Measurements from ENCODE around the gene LIF.

The LIF gene

GRCh38 chr22:30245985-30246813, at the start of gene LIF:
Gene LIF (minus strand): TSS chr22:30246759. CDS start chr22:30246695, 64 bp downstream.
- H3K27me3 ChIP-seq (ENCODE audit: control insufficient read depth in 1 of 2, insufficient read depth in 2 of 2, low read length in 2 of 2) = peaks cover 0 to 4% of the 10 kb centered on the region in 2 donors
- H3K4me3 ChIP-seq (ENCODE audit: low read depth in 1 of 2, low read length in 2 of 2) = peak within 1 kb of the TSS; percentile 72 to 73
- H3K4me1 ChIP-seq (ENCODE audit: control insufficient read depth in 1 of 2, insufficient read depth in 2 of 2, low read length in 2 of 2) = peaks cover 28 to 37% of the 10 kb centered on the region in 2 donors
- peaks cover 0 to 26% of the 10 kb centered on the region in 2 donors for H3K36me3 ChIP-seq (ENCODE audit: control insufficient read depth in 1 of 2, insufficient read depth in 2 of 2, low read length in 2 of 2)
- peak within 1 kb of the TSS; percentile 72 for H3K27ac ChIP-seq (ENCODE audit: low read depth, low read length)
- peak within 1 kb of the TSS; percentile 64 to 69 for H3K9ac ChIP-seq (ENCODE audit: low read depth in 1 of 2, low read length in 2 of 2)
- H3K9me3 ChIP-seq (ENCODE audit: control insufficient read depth in 1 of 2, low read length in 2 of 2) = no peaks in the 10 kb centered on the region

- H3K9me3 ChIP-seq (ENCODE audit: control insufficient read depth in 1 of 2, low read length in 2 of 2) = no peaks in the 10 kb centered on the region
- H3K27ac ChIP-seq (ENCODE audit: low read depth, low read length) = no peak overlapping the region
- H3K9ac ChIP-seq (ENCODE audit: low read depth in 1 of 2, low read length in 2 of 2) = no peak overlapping the region
- peaks cover under 1 to 3% of the 10 kb centered on the region in 2 donors for H3K4me1 ChIP-seq (ENCODE audit: control insufficient read depth in 1 of 2, insufficient read depth in 2 of 2, low read length in 2 of 2)
- no peaks in the 10 kb centered on the region for H3K27me3 ChIP-seq (ENCODE audit: control insufficient read depth in 1 of 2, insufficient read depth in 2 of 2, low read length in 2 of 2)
- peaks cover 40 to 89% of the 10 kb centered on the region in 2 donors for H3K36me3 ChIP-seq (ENCODE audit: control insufficient read depth in 1 of 2, insufficient read depth in 2 of 2, low read length in 2 of 2)
- no peak overlapping the region for H3K4me3 ChIP-seq (ENCODE audit: low read depth in 1 of 2, low read length in 2 of 2)
Observed at GRCh38 chr22:30296324-30296723, 49.8 kb upstream of the LIF start.

- Histone ChIP-seq H3K9ac (ENCODE audit: low read depth in 1 of 2, low read length in 2 of 2) (no peak overlapping the region), H3K36me3 (ENCODE audit: control insufficient read depth in 1 of 2, insufficient read depth in 2 of 2, low read length in 2 of 2) (peaks cover 40 to 83% of the 10 kb centered on the region in 2 donors), H3K27me3 (ENCODE audit: control insufficient read depth in 1 of 2, insufficient read depth in 2 of 2, low read length in 2 of 2) (no peaks in the 10 kb centered on the region), H3K9me3 (ENCODE audit: control insufficient read depth in 1 of 2, low read length in 2 of 2) (no peaks in the 10 kb centered on the region), H3K27ac (ENCODE audit: low read depth, low read length) (no peak overlapping the region), H3K4me3 (ENCODE audit: low read depth in 1 of 2, low read length in 2 of 2) (no peak overlapping the region), H3K4me1 (ENCODE audit: control insufficient read depth in 1 of 2, insufficient read depth in 2 of 2, low read length in 2 of 2) (peaks cover 8 to 11% of the 10 kb centered on the region in 2 donors)
Observed at GRCh38 chr22:30295576-30295975, 49.0 kb upstream of the LIF start.

GRCh38 chr22:30294830-30295229, 48.3 kb upstream of the LIF start:
- Histone ChIP-seq H3K4me1 (ENCODE audit: control insufficient read depth in 1 of 2, insufficient read depth in 2 of 2, low read length in 2 of 2) (peaks cover 16 to 18% of the 10 kb centered on the region in 2 donors), H3K27ac (ENCODE audit: low read depth, low read length) (no peak overlapping the region)

GRCh38 chr22:30294066-30294465, 47.5 kb upstream of the LIF start:
- no peak overlapping the region for H3K4me3 ChIP-seq (ENCODE audit: low read depth in 1 of 2, low read length in 2 of 2)
- peaks cover 36 to 69% of the 10 kb centered on the region in 2 donors for H3K36me3 ChIP-seq (ENCODE audit: control insufficient read depth in 1 of 2, insufficient read depth in 2 of 2, low read length in 2 of 2)
- H3K4me1 ChIP-seq (ENCODE audit: control insufficient read depth in 1 of 2, insufficient read depth in 2 of 2, low read length in 2 of 2) = peaks cover 19% of the 10 kb centered on the region in 2 donors
- no peaks in the 10 kb centered on the region for H3K9me3 ChIP-seq (ENCODE audit: control insufficient read depth in 1 of 2, low read length in 2 of 2)
- H3K27me3 ChIP-seq (ENCODE audit: control insufficient read depth in 1 of 2, insufficient read depth in 2 of 2, low read length in 2 of 2) = no peaks in the 10 kb centered on the region
- no peak overlapping the region for H3K9ac ChIP-seq (ENCODE audit: low read depth in 1 of 2, low read length in 2 of 2)
- H3K27ac ChIP-seq (ENCODE audit: low read depth, low read length) = no peak overlapping the region

More at GRCh38 chr22:30294830-30295229, 48.3 kb upstream of the LIF start:
- H3K36me3 ChIP-seq (ENCODE audit: control insufficient read depth in 1 of 2, insufficient read depth in 2 of 2, low read length in 2 of 2) = peaks cover 40 to 75% of the 10 kb centered on the region in 2 donors
- no peaks in the 10 kb centered on the region for H3K9me3 ChIP-seq (ENCODE audit: control insufficient read depth in 1 of 2, low read length in 2 of 2)
- no peak overlapping the region for H3K4me3 ChIP-seq (ENCODE audit: low read depth in 1 of 2, low read length in 2 of 2)
- H3K27me3 ChIP-seq (ENCODE audit: control insufficient read depth in 1 of 2, insufficient read depth in 2 of 2, low read length in 2 of 2) = no peaks in the 10 kb centered on the region
- no peak overlapping the region for H3K9ac ChIP-seq (ENCODE audit: low read depth in 1 of 2, low read length in 2 of 2)

- Histone ChIP-seq H3K4me1 (ENCODE audit: control insufficient read depth in 1 of 2, insufficient read depth in 2 of 2, low read length in 2 of 2) (peaks cover 25 to 29% of the 10 kb centered on the region in 2 donors), H3K27ac (ENCODE audit: low read depth, low read length) (no peak overlapping the region), H3K27me3 (ENCODE audit: control insufficient read depth in 1 of 2, insufficient read depth in 2 of 2, low read length in 2 of 2) (no peaks in the 10 kb centered on the region), H3K9me3 (ENCODE audit: control insufficient read depth in 1 of 2, low read length in 2 of 2) (no peaks in the 10 kb centered on the region), H3K4me3 (ENCODE audit: low read depth in 1 of 2, low read length in 2 of 2) (no peak overlapping the region), H3K36me3 (ENCODE audit: control insufficient read depth in 1 of 2, insufficient read depth in 2 of 2, low read length in 2 of 2) (peaks cover 33 to 59% of the 10 kb centered on the region in 2 donors), H3K9ac (ENCODE audit: low read depth in 1 of 2, low read length in 2 of 2) (no peak overlapping the region)
Observed at GRCh38 chr22:30293026-30293425, 46.5 kb upstream of the LIF start.

GRCh38 chr22:30292069-30292970, 45.8 kb upstream of the LIF start:
- H3K27me3 ChIP-seq (ENCODE audit: control insufficient read depth in 1 of 2, insufficient read depth in 2 of 2, low read length in 2 of 2) = no peaks in the 10 kb centered on the region
- H3K27ac ChIP-seq (ENCODE audit: low read depth, low read length) = no peak overlapping the region
- no peak overlapping the region for H3K9ac ChIP-seq (ENCODE audit: low read depth in 1 of 2, low read length in 2 of 2)
- peaks cover 28 to 32% of the 10 kb centered on the region in 2 donors for H3K4me1 ChIP-seq (ENCODE audit: control insufficient read depth in 1 of 2, insufficient read depth in 2 of 2, low read length in 2 of 2)
- no peak overlapping the region for H3K4me3 ChIP-seq (ENCODE audit: low read depth in 1 of 2, low read length in 2 of 2)
- no peaks in the 10 kb centered on the region for H3K9me3 ChIP-seq (ENCODE audit: control insufficient read depth in 1 of 2, low read length in 2 of 2)
- peaks cover 27 to 52% of the 10 kb centered on the region in 2 donors for H3K36me3 ChIP-seq (ENCODE audit: control insufficient read depth in 1 of 2, insufficient read depth in 2 of 2, low read length in 2 of 2)

- peak overlapping the region in 1 of 2 donors; percentile 26 for H3K9ac ChIP-seq (ENCODE audit: low read depth in 1 of 2, low read length in 2 of 2)
- H3K27ac ChIP-seq (ENCODE audit: low read depth, low read length) = peak overlapping the region; percentile 65
- no peaks in the 10 kb centered on the region for H3K27me3 ChIP-seq (ENCODE audit: control insufficient read depth in 1 of 2, insufficient read depth in 2 of 2, low read length in 2 of 2)
- H3K9me3 ChIP-seq (ENCODE audit: control insufficient read depth in 1 of 2, low read length in 2 of 2) = no peaks in the 10 kb centered on the region
- peaks cover 28 to 36% of the 10 kb centered on the region in 2 donors for H3K4me1 ChIP-seq (ENCODE audit: control insufficient read depth in 1 of 2, insufficient read depth in 2 of 2, low read length in 2 of 2)
- H3K4me3 ChIP-seq (ENCODE audit: low read depth in 1 of 2, low read length in 2 of 2) = no peak overlapping the region
- peaks cover 18 to 43% of the 10 kb centered on the region in 2 donors for H3K36me3 ChIP-seq (ENCODE audit: control insufficient read depth in 1 of 2, insufficient read depth in 2 of 2, low read length in 2 of 2)
Observed at GRCh38 chr22:30291058-30291892, 44.7 kb upstream of the LIF start.

GRCh38 chr22:30290342-30291057, 43.9 kb upstream of the LIF start:
- H3K27me3 ChIP-seq (ENCODE audit: control insufficient read depth in 1 of 2, insufficient read depth in 2 of 2, low read length in 2 of 2) = no peaks in the 10 kb centered on the region
- H3K4me1 ChIP-seq (ENCODE audit: control insufficient read depth in 1 of 2, insufficient read depth in 2 of 2, low read length in 2 of 2) = peaks cover 28 to 36% of the 10 kb centered on the region in 2 donors
- H3K4me3 ChIP-seq (ENCODE audit: low read depth in 1 of 2, low read length in 2 of 2) = peak overlapping the region in 1 of 2 donors; percentile 67
- H3K27ac ChIP-seq (ENCODE audit: low read depth, low read length) = peak overlapping the region; percentile 65
- peaks cover 15 to 36% of the 10 kb centered on the region in 2 donors for H3K36me3 ChIP-seq (ENCODE audit: control insufficient read depth in 1 of 2, insufficient read depth in 2 of 2, low read length in 2 of 2)
- no peaks in the 10 kb centered on the region for H3K9me3 ChIP-seq (ENCODE audit: control insufficient read depth in 1 of 2, low read length in 2 of 2)
- peak overlapping the region; percentile 23 to 43 for H3K9ac ChIP-seq (ENCODE audit: low read depth in 1 of 2, low read length in 2 of 2)

All from duodenal mucosa (tissue), 2 donors.